ENCODE measurements around the gene TSPAN17.

GRCh38 chr5:176638437-176638836 lies 8.8 kb upstream of the TSPAN17 start:
- no peak for TF ChIP-seq POLR2A (IDR thresholded peaks at IDR 0.05; ENCODE audit: low read length)
- no peak for TF ChIP-seq GATA1 (IDR thresholded peaks at IDR 0.05; ENCODE audit: low read depth, low read length)
